Esophagus muscularis mucosa (tissue), 4 donors: ENCODE data around the gene MTCL1.

ENCODE experiments used
- EP300 ChIP-seq: sonication (generic); formaldehyde crosslinking; IDR thresholded peaks from one replicate; pipeline ENCODE4 v1.6.1; 2017; ENCODE audit warnings: antibody characterized with exemption
- POLR2A ChIP-seq: fragments of 450-650 bp; IDR thresholded peaks from one replicate; pipeline ENCODE4 v1.6.1; 2017; ENCODE audit warnings: antibody characterized with exemption, moderate library complexity, mild to moderate bottlenecking, low read depth
- POLR2AphosphoS5 ChIP-seq, 2 donors: sonication (generic); formaldehyde crosslinking; IDR thresholded peaks; one replicate each; pipeline ENCODE4 v1.6.1; 2017; ENCODE audit warnings: antibody characterized with exemption in 2 of 2
- TF ChIP-seq, protein P1 (sequence below), 3 experiments: fragments of 200-600 bp in 2 of 3; fragments of 450-650 bp in 1 of 3; sonication (generic) in 2 of 3; IDR thresholded peaks; one replicate each; pipeline ENCODE4 v1.5.1; 2017 to 2019; ENCODE audit warnings: antibody characterized with exemption in 3 of 3, mild to moderate bottlenecking in 2 of 3, moderate library complexity in 1 of 3

DNA sequence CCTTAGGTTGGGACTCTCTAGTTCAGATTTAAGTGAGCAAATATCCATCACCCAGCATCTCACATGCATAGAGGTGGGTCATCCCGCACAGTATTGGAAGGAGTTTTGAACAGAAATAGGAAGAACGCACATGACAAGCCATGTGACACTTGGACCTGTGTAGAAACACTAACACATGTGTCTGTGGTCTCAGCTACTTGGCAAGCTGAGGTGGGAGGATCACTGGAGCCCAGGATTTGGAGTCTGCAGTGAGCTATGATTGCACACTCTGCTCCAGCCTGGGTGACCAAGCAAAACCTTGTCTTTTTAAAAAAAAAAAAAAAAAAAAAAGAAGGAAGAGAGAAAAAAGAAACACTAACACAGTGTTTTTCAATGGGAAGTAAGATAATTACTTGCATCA lies 5.4 kb upstream of the MTCL1 start:
- TF ChIP-seq POLR2A = no peak
- TF ChIP-seq EP300 = no peak
- TF ChIP-seq, protein P1, sequence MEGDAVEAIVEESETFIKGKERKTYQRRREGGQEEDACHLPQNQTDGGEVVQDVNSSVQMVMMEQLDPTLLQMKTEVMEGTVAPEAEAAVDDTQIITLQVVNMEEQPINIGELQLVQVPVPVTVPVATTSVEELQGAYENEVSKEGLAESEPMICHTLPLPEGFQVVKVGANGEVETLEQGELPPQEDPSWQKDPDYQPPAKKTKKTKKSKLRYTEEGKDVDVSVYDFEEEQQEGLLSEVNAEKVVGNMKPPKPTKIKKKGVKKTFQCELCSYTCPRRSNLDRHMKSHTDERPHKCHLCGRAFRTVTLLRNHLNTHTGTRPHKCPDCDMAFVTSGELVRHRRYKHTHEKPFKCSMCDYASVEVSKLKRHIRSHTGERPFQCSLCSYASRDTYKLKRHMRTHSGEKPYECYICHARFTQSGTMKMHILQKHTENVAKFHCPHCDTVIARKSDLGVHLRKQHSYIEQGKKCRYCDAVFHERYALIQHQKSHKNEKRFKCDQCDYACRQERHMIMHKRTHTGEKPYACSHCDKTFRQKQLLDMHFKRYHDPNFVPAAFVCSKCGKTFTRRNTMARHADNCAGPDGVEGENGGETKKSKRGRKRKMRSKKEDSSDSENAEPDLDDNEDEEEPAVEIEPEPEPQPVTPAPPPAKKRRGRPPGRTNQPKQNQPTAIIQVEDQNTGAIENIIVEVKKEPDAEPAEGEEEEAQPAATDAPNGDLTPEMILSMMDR (IDR thresholded peaks at IDR 0.05) = no peak
- no peak for TF ChIP-seq POLR2AphosphoS5 (IDR thresholded peaks at IDR 0.05)
